ENCODE data around the gene PIEZO2. TPM values are rescaled to one million over a fixed set of nuclear protein-coding genes. Genes with fewer than 3 reads are reported as not detected.

PIEZO2 gene
- polyA plus RNA-seq, 1 donor (not counting 4 experiments of a cell fraction or from before 2014, with no cell fraction given) = not detected

DNA sequence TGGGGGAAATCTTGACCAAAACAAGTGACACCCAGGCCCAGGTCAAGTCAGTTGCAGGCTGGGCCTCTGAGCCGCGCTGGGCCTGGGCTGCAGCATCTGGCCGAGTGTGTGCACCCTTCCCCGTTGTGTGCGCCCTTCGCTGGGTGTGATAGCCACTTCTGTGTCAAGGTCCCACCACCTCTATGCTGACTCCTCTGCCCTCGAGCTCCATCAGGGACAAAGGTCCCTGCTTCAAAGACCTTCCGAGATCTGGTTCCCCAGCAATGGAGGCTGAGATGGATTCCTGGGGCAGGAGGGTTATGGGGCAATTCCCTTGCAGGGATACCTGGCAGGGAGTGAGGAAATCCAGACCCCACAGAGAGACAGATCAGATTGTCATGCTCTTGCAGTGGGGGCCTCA lies 93.6 kb downstream of the PIEZO2 start:
- H3K36me3 ChIP-seq (ENCODE audit: control insufficient read depth in 2 of 2, extremely low read depth in 1 of 2, insufficient read depth in 2 of 2, low read length in 2 of 2) = no peaks in the 10 kb centered on the region
- no peaks in the 10 kb centered on the region for H3K4me1 ChIP-seq (ENCODE audit: control insufficient read depth, extremely low read depth, insufficient read depth, low read length)
- DNase-seq (ENCODE audit: low read depth, low spot score) = no peak
- no peaks in the 10 kb centered on the region for H3K9me3 ChIP-seq (ENCODE audit: control insufficient read depth, low read depth, low read length)
- TF ChIP-seq, protein P1, sequence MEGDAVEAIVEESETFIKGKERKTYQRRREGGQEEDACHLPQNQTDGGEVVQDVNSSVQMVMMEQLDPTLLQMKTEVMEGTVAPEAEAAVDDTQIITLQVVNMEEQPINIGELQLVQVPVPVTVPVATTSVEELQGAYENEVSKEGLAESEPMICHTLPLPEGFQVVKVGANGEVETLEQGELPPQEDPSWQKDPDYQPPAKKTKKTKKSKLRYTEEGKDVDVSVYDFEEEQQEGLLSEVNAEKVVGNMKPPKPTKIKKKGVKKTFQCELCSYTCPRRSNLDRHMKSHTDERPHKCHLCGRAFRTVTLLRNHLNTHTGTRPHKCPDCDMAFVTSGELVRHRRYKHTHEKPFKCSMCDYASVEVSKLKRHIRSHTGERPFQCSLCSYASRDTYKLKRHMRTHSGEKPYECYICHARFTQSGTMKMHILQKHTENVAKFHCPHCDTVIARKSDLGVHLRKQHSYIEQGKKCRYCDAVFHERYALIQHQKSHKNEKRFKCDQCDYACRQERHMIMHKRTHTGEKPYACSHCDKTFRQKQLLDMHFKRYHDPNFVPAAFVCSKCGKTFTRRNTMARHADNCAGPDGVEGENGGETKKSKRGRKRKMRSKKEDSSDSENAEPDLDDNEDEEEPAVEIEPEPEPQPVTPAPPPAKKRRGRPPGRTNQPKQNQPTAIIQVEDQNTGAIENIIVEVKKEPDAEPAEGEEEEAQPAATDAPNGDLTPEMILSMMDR (optimal IDR thresholded peaks at IDR 0.05 in 1 of 3, IDR thresholded peaks at IDR 0.05 in 1 of 3, conservative IDR thresholded peaks at IDR 0.05 in 1 of 3; ENCODE audit: extremely low read depth in 1 of 3, insufficient read depth in 2 of 3, low read length in 3 of 3) = no peak
- no peak for TF ChIP-seq EZH2 (IDR thresholded peaks at IDR 0.05; ENCODE audit: low read length)
- H3K79me2 ChIP-seq (ENCODE audit: control insufficient read depth, insufficient read depth, low read length) = no peaks in the 10 kb centered on the region
- no peaks in the 10 kb centered on the region for H4K20me1 ChIP-seq (ENCODE audit: control insufficient read depth, extremely low read depth, insufficient read depth, low read length)
- no peak overlapping the region for H3K27ac ChIP-seq (ENCODE audit: control insufficient read depth, insufficient read depth, low read length)
- no peak overlapping the region for H2AFZ ChIP-seq (ENCODE audit: control insufficient read depth, low read length)
- no peak for FAIRE-seq
- dilution Hi-C loops (cut with MboI; ENCODE audit: extremely low pct_ligation_motif_present, low sequenced_read_pairs) = no loop called here
- no peaks in the 10 kb centered on the region for H3K27me3 ChIP-seq (ENCODE audit: control insufficient read depth, extremely low read depth, insufficient read depth, low read length)
- no peak overlapping the region for H3K9ac ChIP-seq (ENCODE audit: control insufficient read depth, extremely low read depth, insufficient read depth, low read length)
- H3K9me1 ChIP-seq (ENCODE audit: control insufficient read depth, extremely low read depth, insufficient read depth, low read length) = no peaks in the 10 kb centered on the region
- no peak overlapping the region for H3K4me2 ChIP-seq (ENCODE audit: control insufficient read depth, extremely low read depth, insufficient read depth, low read depth, low read length)
- no peak overlapping the region for H3K4me3 ChIP-seq (ENCODE audit: control insufficient read depth in 2 of 3, extremely low read depth in 1 of 3, insufficient read depth in 2 of 3, low read depth in 1 of 3, low read length in 3 of 3)

- H2AFZ ChIP-seq (ENCODE audit: control insufficient read depth, low read length) = no peak overlapping the region
- dilution Hi-C loops (cut with MboI; ENCODE audit: extremely low pct_ligation_motif_present, low sequenced_read_pairs) = no loop called here
- DNase-seq (ENCODE audit: low read depth, low spot score) = no peak
- H3K27me3 ChIP-seq (ENCODE audit: control insufficient read depth, extremely low read depth, insufficient read depth, low read length) = no peaks in the 10 kb centered on the region
- no peaks in the 10 kb centered on the region for H3K36me3 ChIP-seq (ENCODE audit: control insufficient read depth in 2 of 2, extremely low read depth in 1 of 2, insufficient read depth in 2 of 2, low read length in 2 of 2)
- no peak for TF ChIP-seq EZH2 (IDR thresholded peaks at IDR 0.05; ENCODE audit: low read length)
- TF ChIP-seq, protein P1 (optimal IDR thresholded peaks at IDR 0.05 in 1 of 3, IDR thresholded peaks at IDR 0.05 in 1 of 3, conservative IDR thresholded peaks at IDR 0.05 in 1 of 3; ENCODE audit: extremely low read depth in 1 of 3, insufficient read depth in 2 of 3, low read length in 3 of 3) = no peak
- H3K4me3 ChIP-seq (ENCODE audit: control insufficient read depth in 2 of 3, extremely low read depth in 1 of 3, insufficient read depth in 2 of 3, low read depth in 1 of 3, low read length in 3 of 3) = no peak overlapping the region
- no peaks in the 10 kb centered on the region for H4K20me1 ChIP-seq (ENCODE audit: control insufficient read depth, extremely low read depth, insufficient read depth, low read length)
- H3K9me1 ChIP-seq (ENCODE audit: control insufficient read depth, extremely low read depth, insufficient read depth, low read length) = no peaks in the 10 kb centered on the region
- no peak overlapping the region for H3K9ac ChIP-seq (ENCODE audit: control insufficient read depth, extremely low read depth, insufficient read depth, low read length)
- H3K4me2 ChIP-seq (ENCODE audit: control insufficient read depth, extremely low read depth, insufficient read depth, low read depth, low read length) = no peak overlapping the region
- no peak for FAIRE-seq
- H3K9me3 ChIP-seq (ENCODE audit: control insufficient read depth, low read depth, low read length) = no peaks in the 10 kb centered on the region
- no peaks in the 10 kb centered on the region for H3K79me2 ChIP-seq (ENCODE audit: control insufficient read depth, insufficient read depth, low read length)
- no peak overlapping the region for H3K27ac ChIP-seq (ENCODE audit: control insufficient read depth, insufficient read depth, low read length)
- H3K4me1 ChIP-seq (ENCODE audit: control insufficient read depth, extremely low read depth, insufficient read depth, low read length) = no peaks in the 10 kb centered on the region
Observed at GRCh38 chr18:11054497-11054896, 94.9 kb downstream of the PIEZO2 start.

Data from keratinocyte (primary cell).